Activated CD8-positive, alpha-beta T cell treated with anti-CD3 and anti-CD28 coated beads, Interleukin-2, amount 10 ng/mL, durations not matched to agents 7 days and 5 days (primary cell): ENCODE results near the gene MLXIP. TPM values are rescaled to one million over a fixed set of nuclear protein-coding genes. Genes with fewer than 3 reads are reported as not detected.
"Not testable (repeated sequence)": the region's sequence is repeated elsewhere in the genome, so short reads cannot be mapped to it uniquely, and the experiment has no call there.

ENCODE experiments used
- ATAC-seq: fragments of 150-1000 bp; cut with Tn5 transposase; one replicate; pipeline ENCODE4 v1.10.0; 2021; ENCODE audit warnings: moderate library complexity
- CTCF ChIA-PET: fragments of 350-600 bp; sonication (Branson Sonifier 250); formaldehyde crosslinking; loops from one replicate; lab custom pipeline; 2021; ENCODE audit warnings: antibody characterized with exemption; lab: Charles Lee
- POLR2A ChIA-PET: fragments of 350-600 bp; sonication (Branson Sonifier 250); formaldehyde crosslinking; loops from one replicate; lab custom pipeline; 2021; ENCODE audit warnings: antibody characterized with exemption; lab: Charles Lee
- DNase-seq: peaks from one replicate; pipeline ENCODE4 v3.0.0-alpha.2; 2020
- H3K27ac Mint-ChIP-seq: one replicate; pipeline ENCODE4 v1.8.0; 2021; ENCODE audit warnings: mild to moderate bottlenecking, mixed read lengths
- H3K27me3 Mint-ChIP-seq: one replicate; pipeline ENCODE4 v1.8.0; 2021; ENCODE audit warnings: low read depth, mixed read lengths
- H3K36me3 Mint-ChIP-seq: one replicate; pipeline ENCODE4 v1.8.0; 2021; ENCODE audit warnings: low read depth, mixed read lengths
- H3K4me1 Mint-ChIP-seq: one replicate; pipeline ENCODE4 v1.8.0; 2021; ENCODE audit warnings: low read depth, mixed read lengths
- H3K4me3 Mint-ChIP-seq: one replicate; pipeline ENCODE4 v1.8.0; 2021; ENCODE audit warnings: mild to moderate bottlenecking, mixed read lengths
- H3K9me3 Mint-ChIP-seq: one replicate; pipeline ENCODE4 v1.8.0; 2022; ENCODE audit warnings: mixed read lengths; ENCODE audit not compliant: insufficient read depth
- total RNA-seq, 2 experiments: library from RNA; stranded (reverse); gene quantifications; one replicate each; pipeline ENCODE4 v1.2.3, GENCODE V29; 2021

MLXIP gene
- total RNA-seq, 2 experiments from 2014 or later: 38.8 to 42.7 TPM

DNA sequence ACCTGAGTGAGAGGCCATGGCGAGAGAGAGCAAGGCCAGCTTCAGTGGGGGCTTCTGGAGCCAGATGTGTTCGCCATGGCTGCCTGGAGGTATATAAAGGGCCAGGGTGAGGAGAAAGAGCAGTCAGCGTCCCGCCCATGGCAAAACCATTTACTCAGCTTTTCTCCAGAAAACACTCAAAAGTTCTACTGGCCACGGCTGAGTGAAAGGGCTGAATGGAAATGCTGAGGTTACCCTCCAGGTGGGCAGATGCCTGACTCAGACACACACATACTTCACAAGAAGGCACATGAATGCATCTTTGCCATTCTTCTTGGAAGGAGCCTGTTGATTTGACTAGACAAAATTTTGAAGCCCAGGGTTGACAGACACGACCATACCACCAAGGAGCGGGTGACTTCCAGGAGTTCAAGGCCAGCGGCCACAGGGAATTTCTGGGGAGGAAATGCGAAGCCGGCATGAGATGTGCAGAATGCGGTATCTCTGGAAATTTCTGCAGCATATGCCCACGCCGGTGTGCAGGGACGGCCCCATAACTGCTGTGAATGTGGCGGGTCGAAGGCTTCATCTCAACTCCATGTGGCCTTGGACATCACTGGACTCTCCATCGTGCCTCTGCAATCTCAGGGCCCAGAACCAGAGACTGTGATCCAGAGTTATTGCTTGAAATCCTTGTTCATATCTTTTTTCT, 95.7 kb downstream of the MLXIP start, which contains the start of gene IL31:
IL31 (minus strand) TSS at position 67 of the 691 bp plus-strand sequence; CDS start at position 18, 49 bp downstream.
- POLR2A ChIA-PET: no interaction called here
- ATAC-seq (no peak), DNase-seq (no peak)
- H3K27me3 Mint-ChIP-seq: peaks cover 6% of the 10 kb centered on the region
- CTCF ChIA-PET: no interaction called here
- no peaks in the 10 kb centered on the region for H3K9me3 Mint-ChIP-seq
- no peaks in the 10 kb centered on the region for H3K4me1 Mint-ChIP-seq
- H3K27ac Mint-ChIP-seq: no peak within 1 kb of the TSS
- H3K36me3 Mint-ChIP-seq: no peaks in the 10 kb centered on the region
- no peak within 1 kb of the TSS for H3K4me3 Mint-ChIP-seq

GRCh38 chr12:122176473-122176872, 97.9 kb downstream of the MLXIP start:
- ATAC-seq, H3K36me3 Mint-ChIP-seq, H3K27ac Mint-ChIP-seq, POLR2A ChIA-PET, H3K9me3 Mint-ChIP-seq, H3K4me3 Mint-ChIP-seq, H3K27me3 Mint-ChIP-seq, CTCF ChIA-PET, H3K4me1 Mint-ChIP-seq, DNase-seq: not testable (repeated sequence)

DNA sequence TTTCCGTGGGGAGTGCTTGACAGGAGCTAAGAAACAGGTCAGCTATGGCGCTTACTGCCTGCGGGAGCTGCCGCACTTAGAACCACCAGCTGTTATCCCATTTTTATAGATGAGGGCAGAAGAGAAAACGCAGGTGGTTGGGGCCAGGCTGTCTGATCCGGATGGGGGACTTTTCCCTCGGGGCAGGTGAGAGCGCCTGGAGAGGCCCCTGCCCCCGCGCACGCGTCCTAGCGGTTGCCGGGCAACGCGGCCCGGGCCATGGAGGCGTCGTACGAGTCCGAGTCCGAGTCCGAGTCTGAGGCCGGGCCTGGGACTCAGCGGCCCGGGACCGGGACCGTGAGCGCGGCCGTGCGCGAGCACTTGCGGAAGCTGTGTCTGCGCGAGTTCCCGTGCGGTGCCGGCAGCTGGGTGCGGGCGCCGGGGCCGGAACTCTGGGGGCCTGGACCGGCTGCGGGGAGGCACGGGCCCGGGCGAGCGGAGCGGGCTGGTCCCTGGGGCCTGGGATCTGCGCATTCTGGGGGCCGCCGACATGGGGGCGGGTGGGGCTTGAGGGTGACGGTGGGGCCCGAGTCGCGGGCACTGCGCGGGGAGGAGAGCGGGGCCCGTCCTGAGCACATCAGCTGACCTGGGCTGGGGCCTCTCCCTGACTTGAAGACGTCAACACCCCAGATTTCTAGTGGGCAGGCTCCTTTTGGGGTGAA, 104.5 kb downstream of the MLXIP start, which contains the start of gene LRRC43:
LRRC43 (plus strand) TSS at position 237 of the 701 bp plus-strand sequence; CDS start at position 259, 22 bp downstream.
- CTCF ChIA-PET: interaction anchor here (0.7 kb wide), 1 partner anchor 29 kb away, joined by 3 read pairs; no protein-coding TSS in a partner anchor
- Mint-ChIP-seq H3K36me3 (no peaks in the 10 kb centered on the region), H3K27ac (no peak within 1 kb of the TSS), H3K9me3 (no peaks in the 10 kb centered on the region), H3K4me3 (peak within 1 kb of the TSS; percentile 68), H3K4me1 (peaks cover 24% of the 10 kb centered on the region), H3K27me3 (peaks cover 11% of the 10 kb centered on the region)
- ATAC-seq (peak; percentile 87), DNase-seq (peak; percentile 55)
- POLR2A ChIA-PET: no interaction called here

DNA sequence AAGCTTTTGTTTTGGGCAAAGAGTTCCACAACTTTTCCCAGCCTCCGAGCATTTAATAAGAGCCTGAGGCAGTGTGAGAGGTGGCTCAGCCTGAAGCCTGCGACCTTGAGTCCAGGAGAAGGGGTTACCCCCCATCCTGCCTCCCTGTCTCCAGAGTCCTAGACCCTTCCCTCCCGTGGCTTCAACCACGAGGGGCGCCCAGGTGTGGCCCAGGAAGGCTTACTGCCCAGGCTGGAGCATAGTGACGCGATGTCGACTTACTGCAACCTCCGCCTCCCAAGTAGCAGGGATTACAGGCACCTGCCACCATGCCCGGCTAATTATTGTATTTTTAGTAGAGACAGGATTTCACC, 105.0 kb downstream of the MLXIP start:
- peaks cover 11% of the 10 kb centered on the region for H3K27me3 Mint-ChIP-seq
- no peaks in the 10 kb centered on the region for H3K36me3 Mint-ChIP-seq
- no peak overlapping the region for H3K27ac Mint-ChIP-seq
- H3K4me3 Mint-ChIP-seq: peak overlapping the region; percentile 68
- CTCF ChIA-PET: interaction anchor here (0.7 kb wide), 1 partner anchor 30 kb away, joined by 3 read pairs; no protein-coding TSS in a partner anchor
- H3K4me1 Mint-ChIP-seq: peaks cover 24% of the 10 kb centered on the region
- ATAC-seq: no peak
- DNase-seq: no peak
- H3K9me3 Mint-ChIP-seq: no peaks in the 10 kb centered on the region
- POLR2A ChIA-PET: no interaction called here

DNA sequence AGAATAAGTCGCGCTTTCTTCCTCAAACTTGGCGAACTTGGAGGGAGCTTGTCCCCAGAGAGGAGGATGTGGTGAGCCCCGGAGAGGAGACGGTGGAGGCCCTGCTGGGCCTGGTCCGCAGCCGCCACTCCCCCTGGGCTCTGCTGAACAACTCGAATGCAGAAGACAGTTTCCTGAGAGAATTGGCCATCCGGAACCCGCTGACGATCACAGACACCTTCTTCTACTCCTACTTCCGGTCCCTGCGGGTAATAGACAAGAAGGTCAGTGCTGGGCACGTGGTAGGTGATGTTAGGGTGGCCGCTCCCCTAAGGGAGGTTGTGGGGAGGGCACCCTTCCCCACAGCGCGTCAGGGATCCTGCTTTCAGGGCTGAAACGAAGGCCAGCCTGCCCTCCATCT, 106.0 kb downstream of the MLXIP start:
- DNase-seq (no peak), ATAC-seq (peak; percentile 11)
- no peak overlapping the region for H3K27ac Mint-ChIP-seq
- CTCF ChIA-PET: no interaction called here
- no peaks in the 10 kb centered on the region for H3K9me3 Mint-ChIP-seq
- H3K27me3 Mint-ChIP-seq: peaks cover 11% of the 10 kb centered on the region
- H3K4me3 Mint-ChIP-seq: peak overlapping the region; percentile 34
- H3K4me1 Mint-ChIP-seq: peaks cover 24% of the 10 kb centered on the region
- no peaks in the 10 kb centered on the region for H3K36me3 Mint-ChIP-seq
- POLR2A ChIA-PET: no interaction called here

GRCh38 chr12:122185079-122185478, 106.5 kb downstream of the MLXIP start:
- H3K4me3 Mint-ChIP-seq: no peak overlapping the region
- H3K36me3 Mint-ChIP-seq: no peaks in the 10 kb centered on the region
- no peaks in the 10 kb centered on the region for H3K9me3 Mint-ChIP-seq
- ATAC-seq: no peak
- CTCF ChIA-PET: no interaction called here
- peaks cover 23% of the 10 kb centered on the region for H3K4me1 Mint-ChIP-seq
- no peak for DNase-seq
- no peak overlapping the region for H3K27ac Mint-ChIP-seq
- H3K27me3 Mint-ChIP-seq: peaks cover 9% of the 10 kb centered on the region
- POLR2A ChIA-PET: no interaction called here

GRCh38 chr12:122185494-122186082, 107.0 kb downstream of the MLXIP start:
- peaks cover 20% of the 10 kb centered on the region for H3K4me1 Mint-ChIP-seq
- no peaks in the 10 kb centered on the region for H3K36me3 Mint-ChIP-seq
- ChIA-PET CTCF (no interaction called here), POLR2A (no interaction called here)
- H3K27me3 Mint-ChIP-seq: peaks cover 9% of the 10 kb centered on the region
- H3K9me3 Mint-ChIP-seq: no peaks in the 10 kb centered on the region
- ATAC-seq (no peak), DNase-seq (no peak)
- no peak overlapping the region for H3K4me3 Mint-ChIP-seq
- H3K27ac Mint-ChIP-seq: no peak overlapping the region

- ChIA-PET POLR2A (no interaction called here), CTCF (no interaction called here)
- ATAC-seq (no peak), DNase-seq (no peak)
- Mint-ChIP-seq H3K4me1 (peaks cover 19% of the 10 kb centered on the region), H3K36me3 (no peaks in the 10 kb centered on the region), H3K4me3 (no peak overlapping the region), H3K27ac (no peak overlapping the region), H3K27me3 (peaks cover 7% of the 10 kb centered on the region), H3K9me3 (no peaks in the 10 kb centered on the region)
Measured at GRCh38 chr12:122187466-122187865, 108.9 kb downstream of the MLXIP start.

DNA sequence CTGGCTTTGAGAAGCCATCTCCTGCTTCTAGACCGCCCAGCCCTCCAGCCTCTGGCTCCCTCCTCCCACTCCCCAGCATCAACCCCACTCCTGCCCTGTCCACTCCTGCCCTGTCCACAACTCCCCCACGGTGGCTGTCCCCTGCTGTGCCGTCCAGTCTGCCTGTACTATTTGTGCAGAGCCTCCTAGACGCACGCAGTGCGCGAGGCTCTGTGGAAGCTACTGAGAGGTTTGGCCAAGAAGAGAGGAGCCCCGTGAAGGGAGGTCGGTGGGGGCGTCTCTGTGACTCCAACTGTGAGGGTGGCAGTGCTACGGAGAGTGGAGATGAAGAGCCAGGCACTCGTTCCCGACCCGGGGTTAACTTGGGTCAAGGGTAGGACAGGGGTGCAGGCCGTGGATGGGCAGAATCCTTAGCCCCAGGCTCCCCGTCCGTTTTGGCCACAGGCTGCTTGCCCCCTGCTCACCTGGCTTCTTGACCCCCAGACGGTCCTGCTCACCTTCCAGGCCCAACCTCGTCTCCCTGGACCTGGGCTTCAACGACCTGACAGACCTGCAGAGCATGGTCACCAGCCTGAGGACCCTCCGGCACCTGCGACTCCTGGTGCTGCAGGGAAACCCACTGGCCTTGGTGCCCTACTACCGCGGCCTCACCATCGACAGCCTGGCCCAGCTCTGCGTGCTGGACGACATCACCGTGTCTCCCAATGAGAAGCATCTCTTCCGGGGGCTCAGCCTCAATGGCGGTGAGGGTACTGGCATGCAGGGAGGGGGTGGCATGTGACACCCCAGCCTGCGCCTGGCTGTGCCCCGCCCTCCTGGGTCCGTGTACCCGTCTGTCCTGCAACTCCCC, 111.3 kb downstream of the MLXIP start:
- ChIA-PET POLR2A (no interaction called here), CTCF (interaction anchor here (0.7 to 2.8 kb wide), 16 partner anchors 17 to 273 kb away, joined by 3 to 21 read pairs (median 3); no protein-coding TSS in a partner anchor)
- Mint-ChIP-seq H3K27ac (no peak overlapping the region), H3K4me3 (no peak overlapping the region), H3K27me3 (peaks cover 5% of the 10 kb centered on the region), H3K9me3 (no peaks in the 10 kb centered on the region), H3K4me1 (peaks cover 4% of the 10 kb centered on the region), H3K36me3 (no peaks in the 10 kb centered on the region)
- ATAC-seq (no peak), DNase-seq (no peak)

DNA sequence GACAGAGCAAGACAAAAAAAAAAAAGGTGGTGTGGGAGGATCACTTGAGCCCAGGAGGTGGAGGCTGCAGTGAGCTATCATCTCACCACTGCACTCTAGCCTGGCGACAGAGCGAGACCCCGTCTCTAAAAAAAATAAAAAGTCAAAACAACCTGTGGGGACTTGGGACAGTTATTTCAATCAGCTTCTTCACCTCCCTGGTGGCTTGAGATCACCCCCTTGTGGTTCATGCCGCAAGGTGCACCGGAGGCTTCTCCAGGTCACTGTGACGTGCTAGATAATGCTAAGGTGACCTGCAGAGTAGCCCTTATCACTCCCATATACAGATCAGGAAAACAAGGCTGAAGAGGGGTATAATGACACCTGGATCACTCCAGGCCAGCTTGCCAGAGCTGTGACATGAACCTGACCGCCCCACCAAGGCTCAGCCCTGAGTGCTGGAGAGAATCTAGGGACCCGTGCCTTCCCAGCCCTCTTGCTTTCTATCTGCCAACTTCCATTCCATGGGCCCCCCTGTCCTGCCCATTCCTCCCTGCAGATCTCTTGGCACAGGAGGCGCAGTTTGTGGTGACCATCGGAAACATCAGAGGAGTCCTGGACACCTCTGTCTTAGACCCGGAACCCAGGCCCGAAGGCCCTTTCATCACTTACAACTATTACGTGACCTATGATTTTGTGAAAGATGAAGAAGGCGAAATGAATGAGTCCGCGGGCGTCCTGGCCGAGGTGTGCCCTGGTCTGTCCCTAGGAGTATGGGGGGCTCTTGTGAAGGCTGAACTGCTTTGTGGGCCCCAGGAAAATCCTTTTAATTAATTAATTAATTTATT, 112.5 kb downstream of the MLXIP start:
- ChIA-PET CTCF (interaction anchor here (0.7 to 2.8 kb wide), 18 partner anchors 17 to 274 kb away, joined by 3 to 21 read pairs (median 4); no protein-coding TSS in a partner anchor), POLR2A (no interaction called here)
- Mint-ChIP-seq H3K36me3 (no peaks in the 10 kb centered on the region), H3K27me3 (peaks cover 7% of the 10 kb centered on the region), H3K9me3 (no peaks in the 10 kb centered on the region), H3K4me3 (no peak overlapping the region), H3K27ac (no peak overlapping the region), H3K4me1 (no peaks in the 10 kb centered on the region)
- peak; percentile 83 for DNase-seq
- peak; percentile 88 for ATAC-seq
